ENCODE results near the gene TENM4. TPM values are rescaled to one million over a fixed set of nuclear protein-coding genes. Genes with fewer than 3 reads are reported as not detected.

TENM4 gene
- total and polyA plus RNA-seq, 10 of the 15 experiments (the other 5 are each of a cell fraction or from before 2014, with no cell fraction given), result 0.03 to 0.12 (median 0.06) TPM; not detected in 7

- TF ChIP-seq RUNX3 (IDR thresholded peaks at IDR 0.05; ENCODE audit: low read length), result no peak
Measured at GRCh38 chr11:78727816-78728215, 713.0 kb downstream of the TENM4 start (continued).

GRCh38 chr11:78725200-78725599 is 715.6 kb downstream of the TENM4 start:
- FAIRE-seq, result no peak
- intact Hi-C loops (cut with micrococcal nuclease; ENCODE audit: unreplicated experiment), result no loop called here
- Histone ChIP-seq H3K27me3 (replicated peaks in 1 of 2; ENCODE audit: control insufficient read depth in 2 of 2, insufficient read depth in 2 of 2, low read length in 1 of 2) (no peaks in the 10 kb centered on the region; a peak in 3 of 4 replicates), H3K27ac (ENCODE audit: control insufficient read depth, insufficient read depth) (no peak overlapping the region), H3K9ac (ENCODE audit: control insufficient read depth, insufficient read depth, low read length) (no peak overlapping the region), H3K9me3 (replicated peaks; ENCODE audit: control insufficient read depth, insufficient read depth, low read length) (no peaks in the 10 kb centered on the region), H3K4me3 (no peak overlapping the region), H3K79me2 (ENCODE audit: control insufficient read depth, insufficient read depth, low read length) (no peaks in the 10 kb centered on the region), H3K4me2 (ENCODE audit: control insufficient read depth, insufficient read depth) (no peak overlapping the region), H3K36me3 (ENCODE audit: control insufficient read depth in 2 of 2, insufficient read depth in 2 of 2, low read length in 1 of 2) (no peaks in the 10 kb centered on the region), H2AFZ (ENCODE audit: control insufficient read depth, low read depth, low read length) (no peak overlapping the region), H3K4me1 (ENCODE audit: control insufficient read depth, insufficient read depth, low read length) (no peaks in the 10 kb centered on the region), H4K20me1 (ENCODE audit: control insufficient read depth, insufficient read depth) (no peaks in the 10 kb centered on the region)
- CTCF ChIA-PET, result interaction anchor here (5.4 kb wide), 1 partner anchor 10 kb away, joined by 27 read pairs; no protein-coding TSS in a partner anchor
- in situ Hi-C loops (cut with MboI), result no loop called here
- RAD21 ChIA-PET (ENCODE audit: unreplicated experiment), result no interaction called here
- 48% methylated on average over 5 of the region's 5 CpGs for WGBS (ENCODE audit: insufficient coverage, insufficient replicate concordance, low lambda C conversion rate, missing lambda C conversion rate)
- SMC1A ChIA-PET (ENCODE audit: uncharacterized antibody, unreplicated experiment), result interaction anchor here (1.5 kb wide), 1 partner anchor 10 kb away, joined by 3 read pairs; no protein-coding TSS in a partner anchor
- no peak for DNase-seq (ENCODE audit: low read depth, low spot score)
- POLR2A ChIA-PET, result no interaction called here
- no TSS peak for BruUV-seq (replicated peaks)
- ATAC-seq, result no peak
- TF ChIP-seq PRDM15 (CRISPR knock-in tag; IDR thresholded peaks at IDR 0.05) (no peak), RELA (IDR thresholded peaks at IDR 0.05; ENCODE audit: borderline replicate concordance, partially characterized antibody) (no peak), ATF3 (IDR thresholded peaks at IDR 0.05; ENCODE audit: borderline replicate concordance, extremely low read depth, low read depth, low read length) (no peak), PAX8 (IDR thresholded peaks at IDR 0.05) (no peak), STAT3 (IDR thresholded peaks at IDR 0.05; ENCODE audit: low read depth, low read length) (no peak), CTCF (IDR thresholded peaks at IDR 0.05 in 2 of 3, conservative IDR thresholded peaks at IDR 0.05 in 1 of 3; ENCODE audit: control insufficient read depth in 2 of 3, extremely low read depth in 1 of 3, insufficient read depth in 1 of 3, low read depth in 3 of 3, low read length in 3 of 3) (no peak), HSF1 (IDR thresholded peaks at IDR 0.05; ENCODE audit: low read depth, low read length) (no peak), BACH1 (IDR thresholded peaks at IDR 0.05; ENCODE audit: borderline replicate concordance) (no peak), WRNIP1 (IDR thresholded peaks at IDR 0.05; ENCODE audit: borderline replicate concordance, low read depth, low read length) (no peak), KDM1A (IDR thresholded peaks at IDR 0.05; ENCODE audit: borderline replicate concordance) (no peak), NKRF (conservative IDR thresholded peaks at IDR 0.05) (no peak), SREBF2 (IDR thresholded peaks at IDR 0.05; ENCODE audit: low read length) (no peak)
